ENCODE results near the gene NFIA.

Gene NFIA

DNA sequence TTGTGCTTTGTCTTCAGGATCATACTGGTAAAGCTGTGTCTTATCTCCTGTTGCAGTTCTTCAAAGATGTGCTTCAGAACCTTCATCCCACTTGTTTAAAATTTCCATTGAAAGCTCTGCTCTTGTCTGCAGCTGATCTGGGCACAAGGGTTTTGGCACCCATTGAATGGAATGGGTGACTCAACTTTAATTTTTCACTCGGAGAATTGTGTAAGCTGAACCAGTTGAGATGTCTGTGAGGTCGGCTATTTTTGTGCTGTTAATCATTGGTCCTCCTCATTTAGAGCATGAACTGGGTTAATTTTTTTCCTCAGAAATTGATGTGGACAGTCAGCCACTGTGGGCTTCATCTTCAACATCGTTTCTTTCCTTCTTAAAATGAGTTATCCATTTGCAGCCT lies 390.5 kb downstream of the NFIA start:
- no peaks in the 10 kb centered on the region for H3K36me3 ChIP-seq (ENCODE audit: low read depth)
- TF ChIP-seq, protein P1, sequence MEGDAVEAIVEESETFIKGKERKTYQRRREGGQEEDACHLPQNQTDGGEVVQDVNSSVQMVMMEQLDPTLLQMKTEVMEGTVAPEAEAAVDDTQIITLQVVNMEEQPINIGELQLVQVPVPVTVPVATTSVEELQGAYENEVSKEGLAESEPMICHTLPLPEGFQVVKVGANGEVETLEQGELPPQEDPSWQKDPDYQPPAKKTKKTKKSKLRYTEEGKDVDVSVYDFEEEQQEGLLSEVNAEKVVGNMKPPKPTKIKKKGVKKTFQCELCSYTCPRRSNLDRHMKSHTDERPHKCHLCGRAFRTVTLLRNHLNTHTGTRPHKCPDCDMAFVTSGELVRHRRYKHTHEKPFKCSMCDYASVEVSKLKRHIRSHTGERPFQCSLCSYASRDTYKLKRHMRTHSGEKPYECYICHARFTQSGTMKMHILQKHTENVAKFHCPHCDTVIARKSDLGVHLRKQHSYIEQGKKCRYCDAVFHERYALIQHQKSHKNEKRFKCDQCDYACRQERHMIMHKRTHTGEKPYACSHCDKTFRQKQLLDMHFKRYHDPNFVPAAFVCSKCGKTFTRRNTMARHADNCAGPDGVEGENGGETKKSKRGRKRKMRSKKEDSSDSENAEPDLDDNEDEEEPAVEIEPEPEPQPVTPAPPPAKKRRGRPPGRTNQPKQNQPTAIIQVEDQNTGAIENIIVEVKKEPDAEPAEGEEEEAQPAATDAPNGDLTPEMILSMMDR (IDR thresholded peaks at IDR 0.05; ENCODE audit: poor library complexity, severe bottlenecking) = no peak
- H3K9me3 ChIP-seq (ENCODE audit: severe bottlenecking) = no peaks in the 10 kb centered on the region
- no peak overlapping the region for H3K27ac ChIP-seq (ENCODE audit: poor library complexity, severe bottlenecking)
- no peaks in the 10 kb centered on the region for H3K4me1 ChIP-seq (ENCODE audit: insufficient read depth, poor library complexity, severe bottlenecking)
- DNase-seq (ENCODE audit: low spot score) (no peak), ATAC-seq (ENCODE audit: low read depth) (peak; percentile 76)
- H3K4me3 ChIP-seq (ENCODE audit: severe bottlenecking) = no peak overlapping the region
- no peaks in the 10 kb centered on the region for H3K27me3 ChIP-seq (ENCODE audit: insufficient read depth, poor library complexity, severe bottlenecking)

DNA sequence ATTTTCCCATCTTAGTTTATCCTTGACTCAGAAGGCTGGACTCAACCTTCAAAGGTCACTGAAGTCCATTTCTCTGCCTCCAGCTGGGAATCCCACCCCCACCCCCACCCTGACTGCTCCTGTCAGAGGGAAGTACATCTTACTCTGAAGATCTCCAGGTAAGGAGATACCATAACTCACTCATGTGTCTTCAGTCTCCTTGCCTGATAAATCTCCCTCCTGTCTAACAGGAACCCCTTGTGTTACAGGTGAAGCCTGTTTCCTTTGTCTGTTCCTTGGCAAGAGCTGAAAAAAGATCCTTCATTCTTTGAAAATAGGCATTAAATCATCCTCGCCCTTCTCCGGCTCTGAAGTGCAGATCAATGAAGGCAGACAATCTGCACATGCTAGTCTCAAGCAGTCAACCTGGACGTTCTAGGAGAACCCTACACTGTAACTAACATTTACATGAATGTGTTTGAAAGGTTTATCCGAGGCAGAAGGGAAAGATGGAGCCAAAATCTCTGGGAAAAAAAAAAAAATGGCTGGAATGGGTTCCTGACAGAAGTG lies 392.0 kb downstream of the NFIA start:
- DNase-seq (ENCODE audit: low spot score) (no peak), ATAC-seq (ENCODE audit: low read depth) (no peak)
- no peaks in the 10 kb centered on the region for H3K36me3 ChIP-seq (ENCODE audit: low read depth)
- H3K4me1 ChIP-seq (ENCODE audit: insufficient read depth, poor library complexity, severe bottlenecking) = no peaks in the 10 kb centered on the region
- H3K9me3 ChIP-seq (ENCODE audit: severe bottlenecking) = no peaks in the 10 kb centered on the region
- no peak overlapping the region for H3K4me3 ChIP-seq (ENCODE audit: severe bottlenecking)
- H3K27ac ChIP-seq (ENCODE audit: poor library complexity, severe bottlenecking) = no peak overlapping the region
- no peaks in the 10 kb centered on the region for H3K27me3 ChIP-seq (ENCODE audit: insufficient read depth, poor library complexity, severe bottlenecking)
- TF ChIP-seq, protein P1 (IDR thresholded peaks at IDR 0.05; ENCODE audit: poor library complexity, severe bottlenecking) = no peak

DNA sequence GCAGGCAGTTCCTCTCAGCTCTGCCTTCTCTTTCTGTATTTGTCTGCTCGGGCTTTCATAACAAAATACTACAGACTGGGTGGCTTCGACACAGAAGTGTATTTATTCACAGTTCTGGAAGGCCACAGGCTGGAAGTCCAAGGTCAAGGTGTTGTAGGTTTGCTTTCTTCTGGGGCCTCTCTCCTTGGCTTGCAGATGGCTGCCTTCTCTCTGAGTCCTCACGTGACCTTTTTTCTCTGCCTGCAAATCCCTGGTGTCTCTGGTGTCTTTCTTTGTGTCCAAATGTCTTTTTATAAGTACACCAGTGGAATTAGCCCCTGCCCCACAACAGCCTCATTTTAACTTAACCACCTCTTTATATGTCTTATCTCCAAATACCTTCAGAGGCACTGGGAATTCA lies 392.6 kb downstream of the NFIA start:
- no peak for DNase-seq (ENCODE audit: low spot score)
- no peaks in the 10 kb centered on the region for H3K4me1 ChIP-seq (ENCODE audit: insufficient read depth, poor library complexity, severe bottlenecking)
- H3K27me3 ChIP-seq (ENCODE audit: insufficient read depth, poor library complexity, severe bottlenecking) = no peaks in the 10 kb centered on the region
- no peaks in the 10 kb centered on the region for H3K9me3 ChIP-seq (ENCODE audit: severe bottlenecking)
- H3K4me3 ChIP-seq (ENCODE audit: severe bottlenecking) = no peak overlapping the region
- TF ChIP-seq, protein P1 (IDR thresholded peaks at IDR 0.05; ENCODE audit: poor library complexity, severe bottlenecking) = no peak
- H3K27ac ChIP-seq (ENCODE audit: poor library complexity, severe bottlenecking) = no peak overlapping the region
- H3K36me3 ChIP-seq (ENCODE audit: low read depth) = no peaks in the 10 kb centered on the region
- ATAC-seq (ENCODE audit: low read depth) = no peak

DNA sequence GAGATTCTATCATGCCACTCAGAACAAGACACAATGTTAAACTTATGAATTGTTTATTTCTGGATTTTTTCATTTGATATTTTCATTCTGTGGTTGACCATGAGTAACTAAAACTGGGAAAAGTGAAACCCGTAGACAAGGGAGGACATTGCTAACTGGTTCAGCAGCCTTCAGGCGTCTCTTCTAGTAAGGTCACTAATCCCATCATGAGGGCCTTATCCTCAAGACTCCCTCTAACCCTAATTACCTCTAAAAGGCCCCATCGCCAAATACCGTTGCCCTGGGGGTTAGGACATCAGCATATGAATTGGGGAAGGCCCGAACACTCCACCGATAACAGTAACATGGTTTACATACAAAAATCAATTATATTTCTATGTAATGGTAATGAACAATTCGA lies 394.9 kb downstream of the NFIA start:
- no peak for ATAC-seq (ENCODE audit: low read depth)
- peaks cover 17% of the 10 kb centered on the region for H3K4me1 ChIP-seq (ENCODE audit: insufficient read depth, poor library complexity, severe bottlenecking)

More for the DNA sequence above, 394.9 kb downstream of the NFIA start:
- Histone ChIP-seq H3K4me3 (ENCODE audit: severe bottlenecking) (no peak overlapping the region), H3K36me3 (ENCODE audit: low read depth) (no peaks in the 10 kb centered on the region), H3K27ac (ENCODE audit: poor library complexity, severe bottlenecking) (no peak overlapping the region), H3K9me3 (ENCODE audit: severe bottlenecking) (no peaks in the 10 kb centered on the region), H3K27me3 (ENCODE audit: insufficient read depth, poor library complexity, severe bottlenecking) (no peaks in the 10 kb centered on the region)
- no peak for DNase-seq (ENCODE audit: low spot score)
- TF ChIP-seq, protein P1 (IDR thresholded peaks at IDR 0.05; ENCODE audit: poor library complexity, severe bottlenecking) = no peak

Measured in RWPE2 (cell line).